ENCODE data around the gene FABP1.

Gene FABP1

GRCh38 chr2:88127888-88128653 lies at the start of gene FABP1:
Gene FABP1 (minus strand): TSS chr2:88128062. CDS start chr2:88128017, 45 bp downstream.
- DNase-seq = no peak

GRCh38 chr2:88177556-88177955 lies 49.7 kb upstream of the FABP1 start:
- DNase-seq = no peak

- peak; percentile 89 for DNase-seq
Measured at GRCh38 chr2:88176352-88176984, 48.6 kb upstream of the FABP1 start.

- DNase-seq = no peak
Measured at GRCh38 chr2:88172882-88173281, 45.0 kb upstream of the FABP1 start.

GRCh38 chr2:88171966-88172365 lies 44.1 kb upstream of the FABP1 start:
- DNase-seq = no peak

GRCh38 chr2:88170472-88170892 lies 42.6 kb upstream of the FABP1 start:
- peak; percentile 72 for DNase-seq

GRCh38 chr2:88168386-88168785 lies 40.5 kb upstream of the FABP1 start:
- no peak for DNase-seq

GRCh38 chr2:88167740-88168139 lies 39.9 kb upstream of the FABP1 start:
- no peak for DNase-seq

GRCh38 chr2:88165332-88166003 lies 37.6 kb upstream of the FABP1 start:
- DNase-seq = no peak

- no peak for DNase-seq
Measured at GRCh38 chr2:88161446-88162244, 33.8 kb upstream of the FABP1 start.

GRCh38 chr2:88160517-88160916 lies 32.7 kb upstream of the FABP1 start:
- no peak for DNase-seq

- DNase-seq = peak; percentile 67
Measured at GRCh38 chr2:88159955-88160415, 32.1 kb upstream of the FABP1 start.

- DNase-seq = no peak
Measured at GRCh38 chr2:88159481-88159880, 31.6 kb upstream of the FABP1 start.

GRCh38 chr2:88148929-88149438 lies 21.1 kb upstream of the FABP1 start:
- DNase-seq = no peak

GRCh38 chr2:88147145-88147544 lies 19.3 kb upstream of the FABP1 start:
- no peak for DNase-seq

GRCh38 chr2:88146590-88146989 lies 18.7 kb upstream of the FABP1 start:
- no peak for DNase-seq

GRCh38 chr2:88144914-88145497 lies 17.1 kb upstream of the FABP1 start:
- no peak for DNase-seq

- no peak for DNase-seq
Measured at GRCh38 chr2:88144271-88144670, 16.4 kb upstream of the FABP1 start.

GRCh38 chr2:88141952-88142351 lies 14.1 kb upstream of the FABP1 start:
- no peak for DNase-seq

- no peak for DNase-seq
Measured at GRCh38 chr2:88139804-88140203, 11.9 kb upstream of the FABP1 start.

- no peak for DNase-seq
Measured at GRCh38 chr2:88139203-88139702, 11.4 kb upstream of the FABP1 start.

- no peak for DNase-seq
Measured at GRCh38 chr2:88137833-88138232, 10.0 kb upstream of the FABP1 start.

All from NCI-H146 (cell line).